Measurements from ENCODE around the gene ITGBL1.

Gene ITGBL1

DNA sequence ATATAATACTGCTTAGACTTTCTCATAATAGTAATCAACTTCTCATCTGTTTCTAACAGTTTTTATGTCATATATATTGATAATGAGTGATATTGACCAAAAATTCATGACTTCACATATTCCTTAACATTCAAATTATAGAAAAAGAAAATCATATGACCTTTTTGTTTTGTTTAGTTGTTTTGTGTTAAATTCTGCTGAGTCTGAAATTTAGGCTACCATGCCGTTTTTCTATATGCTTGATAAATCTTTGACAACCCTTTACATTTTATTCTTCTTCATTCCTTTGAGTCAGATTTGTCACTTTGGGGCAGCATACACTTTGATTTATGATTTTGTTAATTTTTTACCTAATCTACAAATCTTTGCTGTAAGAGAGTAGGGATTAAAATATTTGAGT, 176.4 kb downstream of the ITGBL1 start:
- no peak for DNase-seq (ENCODE audit: low spot score)

DNA sequence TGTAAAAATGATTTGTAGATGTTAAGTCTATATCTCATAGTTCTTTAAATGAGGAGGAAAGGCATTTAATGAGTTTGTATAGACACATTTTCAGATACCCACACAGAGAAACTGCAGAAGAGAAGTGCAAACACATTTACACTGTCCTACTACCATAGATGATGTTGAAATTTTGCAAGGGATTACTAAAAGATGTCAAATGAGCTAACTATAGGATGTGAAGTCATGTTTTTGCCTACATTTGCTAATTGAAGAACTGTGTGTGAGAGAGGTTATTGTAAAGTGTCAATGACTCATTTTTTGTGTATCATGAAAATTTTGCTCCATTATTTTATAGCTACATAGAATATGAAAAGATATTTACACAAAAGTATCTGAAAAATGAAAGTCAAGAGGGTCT, 178.9 kb downstream of the ITGBL1 start:
- no peak for DNase-seq (ENCODE audit: low spot score)

- DNase-seq (ENCODE audit: low spot score): no peak
Observed at GRCh38 chr13:101634142-101634541, 181.7 kb downstream of the ITGBL1 start.

GRCh38 chr13:101639711-101640110, 187.2 kb downstream of the ITGBL1 start:
- DNase-seq (ENCODE audit: low spot score): no peak

DNA sequence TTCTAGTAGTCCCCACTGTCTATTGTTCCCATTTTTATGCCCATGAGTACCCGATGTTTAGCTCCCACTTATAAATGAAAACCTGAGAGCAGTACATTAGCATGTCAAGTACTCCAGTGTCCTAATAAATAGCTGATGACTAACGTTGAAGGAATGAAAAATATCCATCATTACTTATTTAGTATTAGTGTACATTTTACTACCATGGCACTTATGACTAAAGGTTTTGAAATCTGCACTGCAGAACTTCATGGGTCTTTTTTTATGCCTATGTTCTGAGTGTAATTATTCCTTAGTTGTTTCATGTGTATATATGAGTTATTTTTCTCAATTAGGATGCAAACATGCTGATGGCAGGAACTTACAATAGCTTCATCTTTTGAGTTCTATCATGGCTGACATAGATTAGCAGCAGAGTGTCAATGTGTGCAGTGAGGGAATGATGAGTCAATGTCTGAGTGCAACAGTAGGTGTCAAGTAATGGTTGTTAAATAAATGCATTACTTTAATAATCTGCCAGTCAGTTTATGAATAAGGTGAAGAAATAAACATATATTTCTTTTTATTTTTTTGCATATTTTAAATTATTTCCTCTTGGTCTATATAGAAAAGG, 188.4 kb downstream of the ITGBL1 start:
- DNase-seq (ENCODE audit: low spot score): no peak

- no peak for DNase-seq (ENCODE audit: low spot score)
Observed at GRCh38 chr13:101645871-101646270, 193.4 kb downstream of the ITGBL1 start.

DNA sequence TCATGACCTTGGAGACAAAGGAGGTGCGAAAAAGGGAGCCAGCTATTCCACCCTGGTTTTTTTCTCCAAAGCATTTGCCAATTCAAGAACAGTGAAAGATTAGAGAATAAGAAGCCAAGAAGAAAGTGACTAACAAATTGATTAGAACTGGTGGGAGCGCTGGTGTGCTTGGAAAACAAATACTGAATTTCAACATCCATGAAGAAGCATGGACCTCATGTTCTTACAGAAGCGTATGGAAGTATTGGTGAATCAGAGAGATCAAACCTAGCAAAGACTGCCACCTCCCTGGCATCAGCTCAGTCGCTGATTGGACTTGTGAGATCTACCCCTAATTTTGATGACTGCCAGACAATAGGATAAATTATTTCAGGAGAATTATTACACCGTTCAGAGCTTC, 195.3 kb downstream of the ITGBL1 start:
- no peak for DNase-seq (ENCODE audit: low spot score)

DNA sequence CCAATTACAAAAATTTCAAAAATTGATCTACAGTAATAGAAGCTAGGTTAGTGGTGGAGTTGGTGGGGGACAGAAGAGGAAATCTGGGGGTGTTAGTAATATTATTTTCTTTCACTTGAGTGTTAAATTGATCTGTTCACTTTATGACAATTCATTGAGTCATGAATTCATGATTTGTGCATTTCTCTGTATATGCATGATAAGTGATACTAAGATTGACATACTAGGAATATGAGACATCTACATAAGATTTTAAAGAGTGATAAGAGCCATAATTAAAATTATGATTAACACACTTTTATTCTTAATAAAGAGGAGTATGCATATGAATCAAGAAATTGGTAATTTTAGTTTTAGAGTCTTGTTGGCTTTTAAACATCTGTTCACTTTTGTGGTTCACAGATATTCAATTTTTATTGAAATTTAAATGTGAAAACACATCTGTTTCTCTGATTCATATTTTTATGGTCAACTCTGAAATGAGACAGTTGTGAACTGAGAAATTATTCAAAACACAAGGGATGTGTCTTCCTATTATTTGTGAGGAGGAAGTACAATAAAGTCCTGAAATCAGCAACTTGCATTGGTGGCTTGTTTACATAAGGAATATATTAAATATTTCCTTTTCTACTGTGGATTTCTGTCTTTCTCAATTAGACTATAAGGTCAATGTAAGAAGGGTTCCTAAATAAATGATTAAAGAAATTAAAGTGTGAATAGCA, 196.5 kb downstream of the ITGBL1 start:
- DNase-seq (ENCODE audit: low spot score): no peak

GRCh38 chr13:101649488-101650126, 197.1 kb downstream of the ITGBL1 start:
- no peak for DNase-seq (ENCODE audit: low spot score)

DNA sequence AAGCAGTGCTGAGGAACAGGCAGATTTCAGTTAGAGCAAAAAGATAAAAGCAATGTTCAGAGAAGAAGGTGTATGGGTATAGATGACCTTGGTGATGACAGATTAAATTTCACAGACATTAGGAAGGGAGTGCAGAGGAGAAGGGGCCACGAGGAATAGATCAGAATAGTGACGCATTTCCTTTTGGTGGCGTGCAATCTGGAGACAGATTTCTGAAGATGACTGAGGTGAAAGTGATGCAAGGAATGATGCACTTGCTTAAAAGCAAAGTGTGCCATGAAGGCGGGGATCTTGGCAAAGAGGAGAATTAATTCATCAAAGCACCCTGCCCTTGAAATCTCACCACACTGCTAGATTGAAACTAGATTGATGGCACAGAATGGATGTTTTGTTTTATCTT, 202.4 kb downstream of the ITGBL1 start:
- DNase-seq (ENCODE audit: low spot score): no peak

DNA sequence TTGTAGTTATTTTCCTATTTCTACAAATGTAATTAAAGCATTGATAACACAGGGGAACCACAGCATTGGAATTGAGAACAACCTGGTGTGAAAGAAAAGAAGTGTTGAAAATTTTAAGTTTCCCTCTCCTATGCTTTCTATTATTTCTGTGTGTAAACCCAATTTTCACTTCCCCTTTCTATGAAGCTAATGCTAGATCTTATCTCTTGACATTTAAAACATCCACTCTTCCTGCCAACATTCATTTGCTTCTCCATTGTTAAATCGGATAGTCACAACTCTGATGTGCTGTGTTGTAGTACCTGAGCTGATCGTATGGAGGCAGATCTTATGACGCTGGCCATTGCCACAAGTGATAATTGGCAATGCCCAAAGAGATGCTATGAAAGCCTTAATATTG, 203.0 kb downstream of the ITGBL1 start:
- DNase-seq (ENCODE audit: low spot score): no peak

- DNase-seq (ENCODE audit: low spot score): no peak
Observed at GRCh38 chr13:101660711-101661110, 208.2 kb downstream of the ITGBL1 start.

DNA sequence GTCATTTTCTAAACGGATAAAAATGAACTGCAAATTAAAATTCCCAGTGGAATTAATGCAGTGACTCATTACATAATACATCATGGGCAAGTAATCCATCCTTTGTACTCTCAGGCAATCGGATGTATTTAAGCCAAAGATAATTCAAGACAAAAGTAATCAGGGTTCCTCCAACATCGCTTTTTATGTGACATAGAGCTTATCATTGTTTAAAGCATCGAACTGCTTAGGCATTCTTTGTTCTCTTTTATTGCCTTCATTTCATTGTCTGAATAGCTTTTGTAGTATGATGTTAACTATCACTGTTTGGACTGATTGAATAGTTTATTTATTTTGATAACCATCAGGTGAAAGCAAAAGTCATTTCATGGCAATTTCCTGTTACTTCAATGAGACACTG, 209.4 kb downstream of the ITGBL1 start:
- no peak for DNase-seq (ENCODE audit: low spot score)

GRCh38 chr13:101673360-101674105, 221.1 kb downstream of the ITGBL1 start:
- no peak for DNase-seq (ENCODE audit: low spot score)

GRCh38 chr13:101681834-101682233, 229.4 kb downstream of the ITGBL1 start:
- no peak for DNase-seq (ENCODE audit: low spot score)

DNA sequence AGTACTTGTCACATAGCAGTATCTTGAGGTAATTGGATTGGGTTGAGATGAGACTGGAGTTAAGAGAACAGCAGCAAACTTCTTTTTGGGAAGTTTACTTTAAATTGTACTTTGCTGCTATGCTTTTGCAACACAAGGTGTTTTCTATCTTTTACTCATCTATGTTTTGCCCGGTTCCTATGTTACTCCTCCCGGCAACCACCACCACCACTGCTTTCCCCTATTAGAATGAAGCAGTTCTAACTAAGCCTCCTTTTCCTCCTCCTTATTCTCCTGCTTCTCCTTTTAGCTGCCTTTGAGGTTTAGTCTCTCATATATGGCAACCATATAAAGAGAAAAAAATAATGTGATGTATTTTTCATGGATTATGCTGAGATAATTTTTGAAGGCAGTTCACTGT, 233.5 kb downstream of the ITGBL1 start:
- no peak for DNase-seq (ENCODE audit: low spot score)

- no peak for DNase-seq (ENCODE audit: low spot score)
Observed at GRCh38 chr13:101690871-101691270, 238.4 kb downstream of the ITGBL1 start.

- DNase-seq (ENCODE audit: low spot score): no peak
Observed at GRCh38 chr13:101691341-101691860, 238.9 kb downstream of the ITGBL1 start.

- DNase-seq (ENCODE audit: low spot score): no peak
Observed at GRCh38 chr13:101695870-101696516, 243.5 kb downstream of the ITGBL1 start.

DNA sequence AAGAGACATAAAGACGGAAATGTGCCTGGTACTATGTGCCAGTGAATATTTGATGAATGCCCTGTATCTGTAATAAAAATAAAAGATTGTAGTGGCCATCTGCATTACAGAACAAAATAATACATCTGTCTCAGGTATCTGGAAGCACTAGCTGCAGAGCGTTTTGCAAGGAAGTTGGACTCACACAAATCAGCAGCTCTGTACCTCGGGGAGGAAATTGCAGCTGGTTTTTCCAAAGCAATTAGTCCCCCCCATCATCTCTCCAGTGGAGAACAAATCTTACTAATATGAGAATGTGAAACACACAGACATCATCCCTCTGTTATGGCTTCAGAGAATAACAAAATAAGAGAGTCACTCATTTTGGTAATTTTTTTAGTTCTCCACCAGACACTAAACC, 245.3 kb downstream of the ITGBL1 start:
- no peak for DNase-seq (ENCODE audit: low spot score)

- no peak for DNase-seq (ENCODE audit: low spot score)
Observed at GRCh38 chr13:101698400-101698799, 245.9 kb downstream of the ITGBL1 start.

- DNase-seq (ENCODE audit: low spot score): no peak
Observed at GRCh38 chr13:101700598-101700997, 248.1 kb downstream of the ITGBL1 start.
